Vagina (tissue), 2 donors: ENCODE data around the gene SLC66A2. TPM values are rescaled to one million over a fixed set of nuclear protein-coding genes. Genes with fewer than 3 reads are reported as not detected.
A peak's percentile ranks its signal among the peaks of the same experiment; 100 is the strongest.

ENCODE experiments used
- DNase-seq, 2 donors: peaks; one replicate each; pipeline ENCODE4 v3.0.0-alpha.2; 2017; ENCODE audit errors: extremely low spot score in 2 of 2
- H3K27ac ChIP-seq: fragments of 200-600 bp; sonication (generic); one replicate; pipeline ENCODE4 v1.5.1; 2019
- H3K27me3 ChIP-seq: fragments of 200-600 bp; sonication (generic); one replicate; pipeline ENCODE4 v1.5.1; 2019
- H3K36me3 ChIP-seq, 2 donors: fragments of 200-600 bp; sonication (generic); one replicate each; pipeline ENCODE4 v1.5.1; 2017 to 2019
- H3K4me1 ChIP-seq: fragments of 200-600 bp; sonication (generic); one replicate; pipeline ENCODE4 v1.5.1; 2019
- H3K4me3 ChIP-seq, 2 donors: fragments of 200-600 bp; sonication (generic); 1 replicate in 1 of 2; 2 replicates in 1 of 2; pipeline ENCODE4 v1.5.1; 2016 to 2019
- H3K9me3 ChIP-seq: fragments of 200-600 bp; sonication (generic); one replicate; pipeline ENCODE4 v1.5.1; 2019
- CTCF ChIP-seq, 3 experiments: fragments of 450-650 bp in 2 of 3; fragments of 200-600 bp in 1 of 3; sonication (generic) in 1 of 3; IDR thresholded peaks; one replicate each; pipeline ENCODE4 v1.5.1; 2017 to 2019; ENCODE audit warnings: antibody characterized with exemption in 3 of 3, mild to moderate bottlenecking in 2 of 3, moderate library complexity in 2 of 3
- POLR2A ChIP-seq, 2 donors: fragments of 450-650 bp; IDR thresholded peaks; one replicate each; pipeline ENCODE4 v1.6.1; 2017; ENCODE audit warnings: antibody characterized with exemption in 2 of 2, mild to moderate bottlenecking in 2 of 2, moderate library complexity in 2 of 2
- POLR2AphosphoS5 ChIP-seq, 2 donors: sonication (generic); formaldehyde crosslinking; IDR thresholded peaks; one replicate each; pipeline ENCODE4 v1.9.0; 2017; ENCODE audit warnings: antibody characterized with exemption in 2 of 2, mild to moderate bottlenecking in 2 of 2, low read depth in 1 of 2; ENCODE audit not compliant: insufficient read depth in 1 of 2
- intact Hi-C: fragments of 100-400 bp; cut with DNase I; formaldehyde crosslinking; loops from one replicate; pipeline ENCODE4 v1.15.1; 2023
- total RNA-seq: library from RNA; depleted of rRNA; stranded (reverse); fragments of >200 nt; gene quantifications from one replicate; pipeline ENCODE4 v1.2.3, GENCODE V29; 2016

Gene SLC66A2
- total RNA-seq, 1 donor from 2014 or later = 32.2 TPM

- TF ChIP-seq POLR2A (IDR thresholded peaks at IDR 0.05) (no peak), CTCF (IDR thresholded peaks at IDR 0.05) (no peak), POLR2AphosphoS5 (IDR thresholded peaks at IDR 0.05; ENCODE audit: insufficient read depth in 1 of 2, low read depth in 1 of 2) (no peak)
- H3K36me3 ChIP-seq = peaks cover 0 to 20% of the 10 kb centered on the region in 2 donors
- intact Hi-C loops = no loop called here
- DNase-seq = peak in 1 of 2 donors; percentile 54
- H3K9me3 ChIP-seq = no peaks in the 10 kb centered on the region
- H3K27me3 ChIP-seq = no peaks in the 10 kb centered on the region
- H3K27ac ChIP-seq = no peak overlapping the region
- H3K4me1 ChIP-seq = no peaks in the 10 kb centered on the region
- H3K4me3 ChIP-seq = no peak overlapping the region
Observed at GRCh38 chr18:79916546-79917168, 34.8 kb downstream of the SLC66A2 start.

GRCh38 chr18:79916128-79916494 is 35.3 kb downstream of the SLC66A2 start:
- no peaks in the 10 kb centered on the region for H3K27me3 ChIP-seq
- no peaks in the 10 kb centered on the region for H3K9me3 ChIP-seq
- H3K27ac ChIP-seq = no peak overlapping the region
- H3K36me3 ChIP-seq = peaks cover 0 to 20% of the 10 kb centered on the region in 2 donors
- TF ChIP-seq CTCF (IDR thresholded peaks at IDR 0.05) (no peak), POLR2A (IDR thresholded peaks at IDR 0.05) (no peak)
- peaks cover 3% of the 10 kb centered on the region for H3K4me1 ChIP-seq
- intact Hi-C loops = no loop called here
- H3K4me3 ChIP-seq = no peak overlapping the region
- no peak for DNase-seq

- Histone ChIP-seq H3K4me1 (peaks cover 8% of the 10 kb centered on the region), H3K27me3 (no peaks in the 10 kb centered on the region), H3K36me3 (peaks cover 0 to 20% of the 10 kb centered on the region in 2 donors), H3K4me3 (no peak overlapping the region), H3K9me3 (no peaks in the 10 kb centered on the region), H3K27ac (no peak overlapping the region)
- intact Hi-C loops = no loop called here
- DNase-seq = peak; percentile 80 to 96
- no peak for TF ChIP-seq POLR2AphosphoS5 (IDR thresholded peaks at IDR 0.05; ENCODE audit: insufficient read depth in 1 of 2, low read depth in 1 of 2)
- TF ChIP-seq CTCF (IDR thresholded peaks at IDR 0.05) = no peak
- TF ChIP-seq POLR2A (IDR thresholded peaks at IDR 0.05) = no peak
Observed at GRCh38 chr18:79915161-79916127, 36.0 kb downstream of the SLC66A2 start.

- H3K36me3 ChIP-seq = peaks cover 0 to 20% of the 10 kb centered on the region in 2 donors
- peak; percentile 64 to 93 for DNase-seq
- H3K27ac ChIP-seq = no peak overlapping the region
- no peaks in the 10 kb centered on the region for H3K9me3 ChIP-seq
- TF ChIP-seq POLR2A (IDR thresholded peaks at IDR 0.05) (no peak), CTCF (IDR thresholded peaks at IDR 0.05) (no peak)
- peaks cover 8% of the 10 kb centered on the region for H3K4me1 ChIP-seq
- no peaks in the 10 kb centered on the region for H3K27me3 ChIP-seq
- intact Hi-C loops = no loop called here
- no peak overlapping the region for H3K4me3 ChIP-seq
Observed at GRCh38 chr18:79914614-79915160, 36.8 kb downstream of the SLC66A2 start.
